Endothelial cell of umbilical vein (primary cell): ENCODE results near the gene TREH. TPM values are rescaled to one million over a fixed set of nuclear protein-coding genes. Genes with fewer than 3 reads are reported as not detected.

Source experiments
- BruUV-seq: library from RNA; stranded (reverse); fragments of 400-500 nt; replicated peaks from 2 replicates; lab custom pipeline; 2021; lab: Mats Ljungman, UMichigan
- CTCF ChIA-PET: fragments of 300-600, 350-600 bp; sonication (Branson Sonifier 250); formaldehyde crosslinking; loops from one replicate; lab custom pipeline; 2021; ENCODE audit warnings: antibody characterized with exemption, inconsistent platforms; lab: Charles Lee
- POLR2A ChIA-PET: fragments of 300-600, 350-600 bp; sonication (Branson Sonifier 250); formaldehyde crosslinking; loops from one replicate; lab custom pipeline; 2021; ENCODE audit warnings: antibody characterized with exemption, inconsistent platforms; lab: Charles Lee
- DNase-seq: peaks from one replicate; pipeline ENCODE4 v3.0.0-alpha.2; 2011; ENCODE audit warnings: low read depth, low spot score
- FAIRE-seq: peaks from 2 replicates; lab custom pipeline; 2011; peaks lifted over from hg19 to GRCh38; lab: Jason Lieb, UNC
- H2AFZ ChIP-seq: 2 replicates; pipeline ENCODE4 v1.6.0; 2012; ENCODE audit warnings: low read depth, low read length, control low read depth, inconsistent platforms
- H3K27ac ChIP-seq: 2 replicates; pipeline ENCODE4 v1.5.1; 2011; ENCODE audit warnings: low read depth, mild to moderate bottlenecking, control low read depth, low read length, moderate library complexity; ENCODE audit not compliant: insufficient read depth
- H3K27me3 ChIP-seq, 2 experiments: 2 replicates each; pipeline versions ENCODE4 v1.6.0 to v1.6.1; 2011; ENCODE audit warnings: low read length in 2 of 2, mixed read lengths in 1 of 2; ENCODE audit not compliant: control insufficient read depth in 2 of 2, insufficient read depth in 2 of 2
- H3K36me3 ChIP-seq, 2 experiments: 2 replicates in 1 of 2; 3 replicates in 1 of 2; pipeline ENCODE4 v1.5.1; 2011; ENCODE audit warnings: low read length in 2 of 2, mild to moderate bottlenecking in 1 of 2, moderate library complexity in 1 of 2; ENCODE audit not compliant: control insufficient read depth in 2 of 2, insufficient read depth in 2 of 2; ENCODE audit errors: extremely low read depth in 1 of 2
- H3K4me1 ChIP-seq: 3 replicates; pipeline ENCODE4 v1.5.1; 2011; ENCODE audit warnings: mild to moderate bottlenecking, low read length; ENCODE audit not compliant: control insufficient read depth, insufficient read depth; ENCODE audit errors: extremely low read depth
- H3K4me2 ChIP-seq: 2 replicates; pipeline ENCODE4 v1.6.1; 2011; ENCODE audit warnings: low read length, control low read depth, mixed read lengths; ENCODE audit not compliant: insufficient read depth
- H3K4me3 ChIP-seq, 3 experiments: fragments of 200-600 bp in 1 of 3; sonication (generic), shearing (Covaris generic) in 1 of 3; replicated peaks in 1 of 3; 2 replicates each; pipeline ENCODE4 v1.5.1; 2011 to 2016; ENCODE audit warnings: control low read depth in 3 of 3, low read length in 3 of 3, mild to moderate bottlenecking in 2 of 3, inconsistent platforms in 1 of 3, low read depth in 1 of 3, moderate library complexity in 1 of 3; ENCODE audit not compliant: insufficient read depth in 1 of 3
- H3K79me2 ChIP-seq: 2 replicates; pipeline ENCODE4 v1.6.0; 2012; ENCODE audit warnings: low read length, inconsistent platforms; ENCODE audit not compliant: control insufficient read depth, insufficient read depth
- H3K9ac ChIP-seq: replicated peaks from 2 replicates; pipeline ENCODE3; 2011; ENCODE audit warnings: low read length, control low read depth; ENCODE audit not compliant: insufficient read depth; ENCODE audit errors: extremely low read depth
- H3K9me1 ChIP-seq: replicated peaks from 3 replicates; pipeline ENCODE4 v1.6.0; 2011; ENCODE audit warnings: mild to moderate bottlenecking, low read length; ENCODE audit not compliant: control insufficient read depth, insufficient read depth; ENCODE audit errors: extremely low read depth
- H3K9me3 ChIP-seq: replicated peaks from 2 replicates; pipeline ENCODE4 v1.5.1; 2012; ENCODE audit warnings: low read length, inconsistent platforms; ENCODE audit not compliant: control insufficient read depth, insufficient read depth
- H4K20me1 ChIP-seq: replicated peaks from 2 replicates; pipeline ENCODE3; 2011; ENCODE audit warnings: mild to moderate bottlenecking, low read length; ENCODE audit not compliant: control insufficient read depth, insufficient read depth; ENCODE audit errors: extremely low read depth
- POLR2A ChIP-seq: IDR thresholded peaks from 2 replicates; pipeline ENCODE4 v1.6.1; 2012; ENCODE audit warnings: low read depth, mild to moderate bottlenecking, control low read depth, low read length
- POLR2AphosphoS5 ChIP-seq: IDR thresholded peaks from 2 replicates; pipeline ENCODE4 v1.6.1; 2012; ENCODE audit warnings: low read depth, mild to moderate bottlenecking, control low read depth, low read length, moderate library complexity; ENCODE audit not compliant: insufficient read depth
- dilution Hi-C: fragments of 300-500 bp; cut with MboI; formaldehyde crosslinking; loops from one replicate; pipeline ENCODE4 v1.15.0; 2019; ENCODE audit warnings: low sequenced_read_pairs; ENCODE audit not compliant: extremely low pct_ligation_motif_present
- intact Hi-C: fragments of 100-400 bp; cut with micrococcal nuclease; formaldehyde crosslinking; loops from one replicate; pipeline ENCODE4 v1.10.0; 2022
- polyA plus RNA-seq, 4 experiments: library from polyadenylated mRNA; depleted of rRNA in 3 of 4; stranded (reverse) in 3 of 4; unstranded in 1 of 4; fragments of >200 nt; gene quantifications; 2 replicates each; pipeline versions ENCODE4 v1.2.1 to v1.2.3, GENCODE V29; 2011 to 2012; ENCODE audit warnings: missing spikeins in 1 of 4
- total RNA-seq: library from RNA; stranded (reverse); gene quantifications from 2 replicates; pipeline ENCODE4 v1.2.3, GENCODE V29; 2021
- TF ChIP-seq, protein P1 (sequence below), 2 donors: IDR thresholded peaks; 1 replicate in 1 of 2; 2 replicates in 1 of 2; pipeline ENCODE4 v1.5.1; 2011; ENCODE audit warnings: low read length in 2 of 2, mild to moderate bottlenecking in 2 of 2, moderate library complexity in 2 of 2, control low read depth in 1 of 2, inconsistent platforms in 1 of 2, low read depth in 1 of 2; ENCODE audit not compliant: insufficient read depth in 1 of 2; ENCODE audit errors: extremely low read depth in 1 of 2
- TF ChIP-seq, protein P2 (sequence below): IDR thresholded peaks from 2 replicates; pipeline ENCODE4 v1.6.1; 2011; ENCODE audit not compliant: insufficient read depth, insufficient read length

Gene TREH
- total and polyA plus RNA-seq, 2 donors (not counting 3 experiments of a cell fraction or from before 2014, with no cell fraction given): not detected

DNA sequence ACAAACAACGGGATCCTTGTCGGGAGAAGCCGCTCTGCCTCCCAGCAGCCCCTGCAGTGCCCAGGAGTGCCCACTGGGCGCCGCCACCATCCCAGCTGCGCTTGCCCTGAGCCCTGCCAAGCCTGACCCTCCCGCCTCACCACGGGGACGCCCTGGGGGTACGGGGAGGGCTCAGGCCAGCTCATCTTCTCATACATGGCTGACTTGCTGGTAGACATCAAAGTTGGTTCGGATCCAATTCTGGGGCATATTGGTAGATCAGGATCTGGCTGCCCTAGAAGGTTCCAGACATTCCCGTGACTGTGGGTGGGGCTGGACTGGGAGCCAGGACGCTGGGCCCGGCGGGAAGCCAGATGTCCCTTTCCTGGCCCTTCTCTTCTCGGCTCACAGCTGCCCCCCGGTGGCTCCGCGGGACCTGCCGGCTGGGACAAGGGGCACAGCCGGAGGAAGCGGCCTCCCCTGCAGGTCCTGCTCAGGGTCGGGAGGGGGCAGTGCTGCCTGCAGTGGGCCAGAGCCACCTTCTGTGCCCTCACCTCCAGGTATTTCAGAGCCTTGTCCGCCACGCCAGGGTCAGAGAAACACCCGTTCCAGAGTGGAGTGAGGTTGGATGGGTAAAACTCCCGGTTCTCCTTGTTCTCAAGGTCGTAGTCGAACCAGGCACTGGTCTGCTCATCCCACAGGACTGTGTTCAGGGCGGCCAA lies 10.6 kb upstream of the TREH start:
- TF ChIP-seq POLR2A: peak; percentile 58
- TF ChIP-seq, protein P1, sequence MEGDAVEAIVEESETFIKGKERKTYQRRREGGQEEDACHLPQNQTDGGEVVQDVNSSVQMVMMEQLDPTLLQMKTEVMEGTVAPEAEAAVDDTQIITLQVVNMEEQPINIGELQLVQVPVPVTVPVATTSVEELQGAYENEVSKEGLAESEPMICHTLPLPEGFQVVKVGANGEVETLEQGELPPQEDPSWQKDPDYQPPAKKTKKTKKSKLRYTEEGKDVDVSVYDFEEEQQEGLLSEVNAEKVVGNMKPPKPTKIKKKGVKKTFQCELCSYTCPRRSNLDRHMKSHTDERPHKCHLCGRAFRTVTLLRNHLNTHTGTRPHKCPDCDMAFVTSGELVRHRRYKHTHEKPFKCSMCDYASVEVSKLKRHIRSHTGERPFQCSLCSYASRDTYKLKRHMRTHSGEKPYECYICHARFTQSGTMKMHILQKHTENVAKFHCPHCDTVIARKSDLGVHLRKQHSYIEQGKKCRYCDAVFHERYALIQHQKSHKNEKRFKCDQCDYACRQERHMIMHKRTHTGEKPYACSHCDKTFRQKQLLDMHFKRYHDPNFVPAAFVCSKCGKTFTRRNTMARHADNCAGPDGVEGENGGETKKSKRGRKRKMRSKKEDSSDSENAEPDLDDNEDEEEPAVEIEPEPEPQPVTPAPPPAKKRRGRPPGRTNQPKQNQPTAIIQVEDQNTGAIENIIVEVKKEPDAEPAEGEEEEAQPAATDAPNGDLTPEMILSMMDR (IDR thresholded peaks at IDR 0.05; ENCODE audit: extremely low read depth in 1 of 2, insufficient read depth in 1 of 2, low read depth in 1 of 2, low read length in 2 of 2): peak; percentile 91 to 97
- peak; percentile 52 for TF ChIP-seq POLR2AphosphoS5
- TF ChIP-seq, protein P2, sequence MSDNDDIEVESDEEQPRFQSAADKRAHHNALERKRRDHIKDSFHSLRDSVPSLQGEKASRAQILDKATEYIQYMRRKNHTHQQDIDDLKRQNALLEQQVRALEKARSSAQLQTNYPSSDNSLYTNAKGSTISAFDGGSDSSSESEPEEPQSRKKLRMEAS: no peak
- peak overlapping the region; percentile 98 for H2AFZ ChIP-seq
- H3K4me3 ChIP-seq: peak overlapping the region in 2 of 3 experiments; percentile 22 to 34
- no peaks in the 10 kb centered on the region for H3K4me1 ChIP-seq
- H3K27ac ChIP-seq: peak overlapping the region; percentile 48
- BruUV-seq: no TSS peak
- H3K9ac ChIP-seq: peak overlapping the region; percentile 51
- peak; percentile 90 for DNase-seq
- H4K20me1 ChIP-seq: no peaks in the 10 kb centered on the region
- dilution Hi-C loops (no loop called here), intact Hi-C loops (loop anchor here (1.0 to 5.0 kb wide), 6 partner anchors 31 to 266 kb away; partner anchors contain the start of gene UPK2)
- POLR2A ChIA-PET: interaction anchor here (0.6 kb wide), 2 partner anchors 69 to 100 kb away, joined by 3 read pairs; no protein-coding TSS in a partner anchor
- no peaks in the 10 kb centered on the region for H3K36me3 ChIP-seq
- H3K27me3 ChIP-seq: peaks cover 0 to 3% of the 10 kb centered on the region in 2 experiments
- CTCF ChIA-PET: interaction anchor here (0.6 to 3.8 kb wide), 45 partner anchors 10 to 883 kb away, joined by 3 to 45 read pairs (median 4); partner anchors contain the start of genes BCL9L, DDX6, TREH and UPK2
- H3K9me3 ChIP-seq: no peaks in the 10 kb centered on the region
- FAIRE-seq: peak; percentile 94
- H3K9me1 ChIP-seq: no peaks in the 10 kb centered on the region
- no peaks in the 10 kb centered on the region for H3K79me2 ChIP-seq
- H3K4me2 ChIP-seq: peak overlapping the region; percentile 77
